SK-N-MC (cell line): ENCODE data around the gene IQCC.

Source experiments
- DNase-seq: peaks from one replicate; pipeline ENCODE4 v3.0.0-alpha.2; 2011; ENCODE audit warnings: low read depth, low spot score
- H3K27ac ChIP-seq: fragments of 200-600 bp; sonication (generic); 2 replicates; pipeline ENCODE4 v1.5.1; 2016; ENCODE audit warnings: mixed run types
- H3K36me3 ChIP-seq: fragments of 200-600 bp; sonication (generic); 2 replicates; pipeline ENCODE4 v1.6.1; 2017; ENCODE audit warnings: antibody characterized with exemption, low read length, mixed read lengths; ENCODE audit not compliant: insufficient read depth
- H3K4me3 ChIP-seq: fragments of 200-600 bp; sonication (generic); 2 replicates; pipeline ENCODE4 v1.5.1; 2016
- H3K9ac ChIP-seq: fragments of 200-600 bp; sonication (generic); 2 replicates; pipeline ENCODE4 v1.8.0; 2017; ENCODE audit warnings: mixed run types, mixed read lengths; ENCODE audit not compliant: insufficient read length
- H3K9me3 ChIP-seq: fragments of 200-600 bp; sonication (generic); 2 replicates; pipeline ENCODE4 v1.6.1; 2017; ENCODE audit warnings: low read depth, mild to moderate bottlenecking, antibody characterized with exemption, low read length, moderate library complexity, mixed read lengths
- EZH2 ChIP-seq: fragments of 200-600 bp; sonication (generic); IDR thresholded peaks from one replicate; pipeline ENCODE4 v1.6.1; 2017; ENCODE audit warnings: antibody characterized with exemption
- FOXP2 ChIP-seq: optimal IDR thresholded peaks from 2 replicates; pipeline ENCODE3; 2011; ENCODE audit warnings: mild to moderate bottlenecking, moderate library complexity; ENCODE audit not compliant: insufficient read depth; ENCODE audit errors: extremely low read length, control extremely low read depth
- POLR2AphosphoS5 ChIP-seq: IDR thresholded peaks from 2 replicates; pipeline ENCODE4 v1.6.1; 2012; ENCODE audit warnings: mild to moderate bottlenecking, low read depth, low read length, borderline replicate concordance

Gene IQCC

GRCh38 chr1:32187850-32188249 is 17.6 kb upstream of the IQCC start:
- no peaks in the 10 kb centered on the region for H3K9me3 ChIP-seq
- peaks cover 36% of the 10 kb centered on the region for H3K36me3 ChIP-seq
- no peak for DNase-seq
- no peak overlapping the region for H3K27ac ChIP-seq
- H3K4me3 ChIP-seq = no peak overlapping the region
- H3K9ac ChIP-seq = no peak overlapping the region
- TF ChIP-seq POLR2AphosphoS5 (no peak), EZH2 (no peak), FOXP2 (no peak)

- Histone ChIP-seq H3K36me3 (peaks cover 47% of the 10 kb centered on the region; the same call in 1 of the 2 replicates), H3K4me3 (no peak overlapping the region)
These were observed 13.1 kb upstream of the IQCC start for GRCh38 chr1:32192220-32192948.

DNA sequence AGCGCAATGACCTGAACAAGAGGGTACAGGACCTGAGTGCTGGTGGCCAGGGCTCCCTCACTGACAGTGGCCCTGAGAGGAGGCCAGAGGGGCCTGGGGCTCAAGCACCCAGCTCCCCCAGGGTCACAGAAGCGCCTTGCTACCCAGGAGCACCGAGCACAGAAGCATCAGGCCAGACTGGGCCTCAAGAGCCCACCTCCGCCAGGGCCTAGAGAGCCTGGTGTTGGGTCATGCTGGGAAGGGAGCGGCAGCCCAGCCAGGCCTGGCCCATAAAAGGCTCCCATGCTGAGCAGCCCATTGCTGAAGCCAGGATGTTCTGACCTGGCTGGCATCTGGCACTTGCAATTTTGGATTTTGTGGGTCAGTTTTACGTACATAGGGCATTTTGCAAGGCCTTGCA is 10.5 kb upstream of the IQCC start:
- H3K36me3 ChIP-seq = peaks cover 36% of the 10 kb centered on the region; the same call in 1 of the 2 replicates
- no peak overlapping the region for H3K4me3 ChIP-seq
- TF ChIP-seq FOXP2 (no peak), EZH2 (no peak), POLR2AphosphoS5 (no peak)
- no peak overlapping the region for H3K27ac ChIP-seq
- no peak overlapping the region for H3K9ac ChIP-seq
- H3K9me3 ChIP-seq = no peaks in the 10 kb centered on the region
- DNase-seq = no peak

More at GRCh38 chr1:32192220-32192948, 13.1 kb upstream of the IQCC start:
- Histone ChIP-seq H3K9me3 (no peaks in the 10 kb centered on the region), H3K9ac (no peak overlapping the region), H3K27ac (no peak overlapping the region)
- TF ChIP-seq FOXP2 (no peak), EZH2 (no peak), POLR2AphosphoS5 (no peak)
- DNase-seq = no peak

DNA sequence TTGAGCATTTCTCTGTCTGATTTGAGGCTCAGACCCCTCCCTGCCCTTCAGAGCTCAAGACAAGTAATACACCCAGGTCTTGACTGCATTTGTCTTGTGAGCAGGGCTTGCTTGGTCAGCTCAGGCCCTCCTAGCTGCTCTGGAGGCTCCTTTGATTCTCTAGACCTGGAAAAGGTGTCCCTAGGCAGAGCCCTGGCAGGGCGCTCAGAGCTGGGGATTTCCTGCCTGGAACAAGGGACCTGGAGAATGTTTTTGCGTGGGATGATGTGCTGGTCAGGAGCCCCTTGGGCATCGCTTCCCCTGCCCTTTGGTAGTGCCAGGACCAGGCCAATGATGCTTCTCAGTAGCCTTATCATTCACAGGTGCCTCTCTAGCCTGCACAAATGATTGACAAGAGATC is 9.9 kb upstream of the IQCC start:
- Histone ChIP-seq H3K9ac (no peak overlapping the region), H3K4me3 (no peak overlapping the region), H3K36me3 (peaks cover 30% of the 10 kb centered on the region; the same call in 1 of the 2 replicates), H3K9me3 (no peaks in the 10 kb centered on the region), H3K27ac (no peak overlapping the region)
- TF ChIP-seq POLR2AphosphoS5 (no peak), EZH2 (no peak), FOXP2 (no peak)
- DNase-seq = no peak

GRCh38 chr1:32195972-32196823 is 9.3 kb upstream of the IQCC start:
- H3K9ac ChIP-seq = no peak overlapping the region
- TF ChIP-seq EZH2 (no peak), POLR2AphosphoS5 (no peak), FOXP2 (no peak)
- H3K27ac ChIP-seq = 0 out of 2 replicates have a peak overlapping the region, but pooled peaks have one; percentile 19
- no peak for DNase-seq
- H3K9me3 ChIP-seq = no peaks in the 10 kb centered on the region
- peaks cover 26% of the 10 kb centered on the region; the same call in 1 of the 2 replicates for H3K36me3 ChIP-seq
- no peak overlapping the region for H3K4me3 ChIP-seq

DNA sequence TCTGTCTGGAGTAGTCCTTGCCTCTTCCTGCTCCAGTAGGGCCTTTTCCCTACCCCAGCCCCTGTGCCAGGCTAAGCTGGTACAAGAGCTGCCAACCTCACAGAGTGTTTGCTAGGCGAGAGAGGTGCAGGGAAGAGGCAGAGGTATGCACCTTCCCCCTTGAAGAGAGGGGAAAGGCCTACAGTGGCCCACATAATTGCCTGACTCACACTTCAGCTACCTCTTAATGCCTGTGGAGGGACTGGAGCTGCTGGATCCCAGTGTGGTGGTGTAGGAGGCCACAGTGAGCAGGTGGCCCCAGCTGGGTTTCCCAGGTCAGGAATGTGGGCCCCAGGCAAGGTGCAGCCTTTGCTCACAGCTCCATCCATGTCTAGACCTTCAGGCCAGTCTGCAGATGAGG is 8.4 kb upstream of the IQCC start:
- H3K9me3 ChIP-seq = no peaks in the 10 kb centered on the region
- TF ChIP-seq FOXP2 (no peak), POLR2AphosphoS5 (no peak)
- H3K9ac ChIP-seq = no peak overlapping the region
- H3K4me3 ChIP-seq = no peak overlapping the region
- H3K27ac ChIP-seq = no peak overlapping the region
- no peak for DNase-seq
- H3K36me3 ChIP-seq = peaks cover 24% of the 10 kb centered on the region; the same call in 1 of the 2 replicates

DNA sequence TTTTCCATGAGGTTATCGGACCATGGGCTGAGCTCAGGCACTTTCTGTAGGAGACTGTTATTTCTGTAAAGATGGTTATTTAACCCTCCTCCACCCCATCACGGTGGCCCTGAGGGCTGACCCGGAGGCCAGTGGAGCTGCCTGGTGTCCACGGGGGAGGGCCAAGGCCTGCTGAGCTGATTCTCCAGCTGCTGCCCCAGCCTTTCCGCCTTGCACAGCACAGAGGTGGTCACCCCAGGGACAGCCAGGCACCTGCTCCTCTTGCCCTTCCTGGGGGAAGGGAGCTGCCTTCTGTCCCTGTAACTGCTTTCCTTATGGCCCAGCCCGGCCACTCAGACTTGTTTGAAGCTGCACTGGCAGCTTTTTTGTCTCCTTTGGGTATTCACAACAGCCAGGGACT is 7.6 kb upstream of the IQCC start:
- DNase-seq = no peak
- H3K36me3 ChIP-seq = peaks cover 20% of the 10 kb centered on the region; the same call in 1 of the 2 replicates
- TF ChIP-seq EZH2 = no peak
- TF ChIP-seq FOXP2 = no peak
- TF ChIP-seq POLR2AphosphoS5 = no peak

More for the DNA sequence above, 7.6 kb upstream of the IQCC start:
- H3K4me3 ChIP-seq = no peak overlapping the region
- H3K27ac ChIP-seq = no peak overlapping the region
- H3K9me3 ChIP-seq = no peaks in the 10 kb centered on the region
- H3K9ac ChIP-seq = no peak overlapping the region
